ENCODE measurements around the gene RNF115.
A peak's percentile ranks its signal among the peaks of the same experiment; 100 is the strongest.

RNF115 gene

GRCh38 chr1:145845514-145846161 is 21.7 kb upstream of the RNF115 start, which contains the start of gene NUDT17:
NUDT17 (plus strand) TSS chr1:145845630; CDS start chr1:145845641, 11 bp downstream.
- TF ChIP-seq POLR2AphosphoS5 (IDR thresholded peaks at IDR 0.05; ENCODE audit: low read depth) = peak; percentile 42; the same call in 1 of the 2 replicates
- TF ChIP-seq GABPA (IDR thresholded peaks at IDR 0.05; ENCODE audit: low read depth) = no peak
- TF ChIP-seq CTCF (IDR thresholded peaks at IDR 0.05; ENCODE audit: insufficient read depth, low read length) = peak; percentile 73
- peak; percentile 39 for TF ChIP-seq REST (IDR thresholded peaks at IDR 0.05; ENCODE audit: insufficient replicate concordance, low read depth)
- no peak for TF ChIP-seq SPI1 (IDR thresholded peaks at IDR 0.05; ENCODE audit: borderline replicate concordance, low read depth)
- DNase-seq (ENCODE audit: low read depth in 1 of 2, low spot score in 1 of 2) = peak; percentile 54 to 75
- peak within 1 kb of the TSS; percentile 62 for H3K27ac ChIP-seq (replicated peaks)

GRCh38 chr1:145845144-145845513 is 21.2 kb upstream of the RNF115 start:
- Histone ChIP-seq H3K27me3 (ENCODE audit: insufficient read depth, poor library complexity, severe bottlenecking) (no peaks in the 10 kb centered on the region), H3K27ac (replicated peaks) (peak overlapping the region; percentile 62), H3K4me3 (replicated peaks; ENCODE audit: insufficient read depth, low read length) (peak overlapping the region; percentile 63)
- no peak for TF ChIP-seq GABPA (IDR thresholded peaks at IDR 0.05; ENCODE audit: low read depth)
- peak; percentile 87 for TF ChIP-seq SPI1 (IDR thresholded peaks at IDR 0.05; ENCODE audit: borderline replicate concordance, low read depth)
- TF ChIP-seq REST (IDR thresholded peaks at IDR 0.05; ENCODE audit: insufficient replicate concordance, low read depth) = no peak
- peak; percentile 24 for TF ChIP-seq POLR2AphosphoS5 (IDR thresholded peaks at IDR 0.05; ENCODE audit: low read depth)
- no peak for TF ChIP-seq CTCF (IDR thresholded peaks at IDR 0.05; ENCODE audit: insufficient read depth, low read length)
- DNase-seq (ENCODE audit: low read depth in 1 of 2, low spot score in 1 of 2) = peak in 1 of 2 experiments; percentile 46

More at GRCh38 chr1:145845514-145846161, 21.7 kb upstream of the RNF115 start, which contains the start of gene NUDT17:
- peak within 1 kb of the TSS; percentile 63 for H3K4me3 ChIP-seq (replicated peaks; ENCODE audit: insufficient read depth, low read length)
- no peaks in the 10 kb centered on the region for H3K27me3 ChIP-seq (ENCODE audit: insufficient read depth, poor library complexity, severe bottlenecking)

GRCh38 chr1:145843031-145843430 is 19.1 kb upstream of the RNF115 start:
- no peak overlapping the region for H3K27ac ChIP-seq (replicated peaks)
- no peak for TF ChIP-seq POLR2AphosphoS5 (IDR thresholded peaks at IDR 0.05; ENCODE audit: low read depth)
- no peak for TF ChIP-seq GABPA (IDR thresholded peaks at IDR 0.05; ENCODE audit: low read depth)
- no peak for TF ChIP-seq REST (IDR thresholded peaks at IDR 0.05; ENCODE audit: insufficient replicate concordance, low read depth)
- H3K4me3 ChIP-seq (replicated peaks; ENCODE audit: insufficient read depth, low read length) = no peak overlapping the region
- no peaks in the 10 kb centered on the region for H3K27me3 ChIP-seq (ENCODE audit: insufficient read depth, poor library complexity, severe bottlenecking)
- DNase-seq (ENCODE audit: low read depth in 1 of 2, low spot score in 1 of 2) = no peak

Measured in HL-60 (cell line).